HG03135 (cell line): ENCODE results near the gene EPS8L1.

Experiments
- ATAC-seq: cut with Tn5 transposase; IDR thresholded peaks from one replicate; pipeline ENCODE4 v1.9.1; 2021; ENCODE audit warnings: mild to moderate bottlenecking, moderate library complexity; ENCODE audit not compliant: unreplicated experiment

The EPS8L1 gene

DNA sequence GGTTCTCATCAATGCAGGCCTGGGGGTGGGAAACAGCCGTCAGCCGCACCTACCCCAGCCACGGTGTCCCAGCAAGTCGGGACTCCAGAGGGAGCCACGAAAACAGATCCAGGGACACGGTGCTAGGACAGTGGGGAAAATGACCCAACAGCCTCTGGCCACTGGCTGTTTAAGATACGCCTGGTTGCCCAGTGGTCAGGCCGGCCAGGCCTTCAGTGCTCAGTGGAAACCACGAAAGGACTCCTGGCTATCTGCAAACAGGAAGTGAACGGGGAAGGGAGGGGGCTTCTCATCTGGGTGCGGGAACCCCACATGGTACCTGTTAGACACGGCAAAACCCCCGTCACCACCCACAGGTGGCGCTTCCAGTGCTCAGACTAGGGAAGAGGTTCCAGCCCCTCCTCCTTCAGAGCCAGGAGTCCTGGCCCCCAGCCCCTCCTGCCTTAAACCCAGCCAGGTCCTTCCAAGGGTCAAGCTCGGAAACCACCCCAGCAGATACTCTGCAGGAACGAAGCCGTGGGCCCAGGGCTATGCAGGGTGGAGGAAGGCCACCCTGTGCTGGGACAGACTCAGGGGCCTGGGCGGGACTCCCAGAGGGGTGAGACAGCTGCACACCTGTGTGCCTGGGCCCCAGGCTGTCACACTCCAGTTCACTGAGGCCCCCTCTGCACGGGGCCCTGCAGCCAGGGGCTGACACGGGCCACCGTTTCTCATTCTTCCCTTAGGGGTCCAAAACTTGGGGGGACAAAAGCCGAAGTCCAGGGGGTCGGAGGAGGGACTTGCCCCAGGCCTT, 37.3 kb downstream of the EPS8L1 start:
- no peak for ATAC-seq

DNA sequence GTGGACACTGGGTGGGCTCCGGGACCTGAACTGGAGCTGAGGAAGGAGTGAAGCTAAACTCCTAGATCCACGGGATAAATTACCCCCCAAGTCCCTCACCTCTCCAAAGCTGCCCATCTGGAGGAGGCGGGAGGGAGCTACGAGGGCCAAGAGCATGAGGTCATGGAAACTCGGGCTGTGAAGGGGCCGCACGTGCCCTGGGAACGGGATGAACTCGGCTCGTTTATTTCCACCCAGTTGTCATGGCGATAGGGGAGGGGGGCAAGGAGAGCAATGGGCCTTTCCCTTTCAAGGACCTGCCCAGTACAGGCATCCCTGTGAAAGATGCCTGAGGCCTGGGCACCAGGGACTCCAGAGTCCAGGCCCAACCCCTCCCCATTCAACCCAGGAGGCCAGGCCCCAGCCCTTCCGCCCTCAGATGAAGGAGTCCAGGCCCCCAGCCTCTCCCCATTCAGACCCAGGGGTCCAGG, 37.9 kb downstream of the EPS8L1 start:
- ATAC-seq: no peak

DNA sequence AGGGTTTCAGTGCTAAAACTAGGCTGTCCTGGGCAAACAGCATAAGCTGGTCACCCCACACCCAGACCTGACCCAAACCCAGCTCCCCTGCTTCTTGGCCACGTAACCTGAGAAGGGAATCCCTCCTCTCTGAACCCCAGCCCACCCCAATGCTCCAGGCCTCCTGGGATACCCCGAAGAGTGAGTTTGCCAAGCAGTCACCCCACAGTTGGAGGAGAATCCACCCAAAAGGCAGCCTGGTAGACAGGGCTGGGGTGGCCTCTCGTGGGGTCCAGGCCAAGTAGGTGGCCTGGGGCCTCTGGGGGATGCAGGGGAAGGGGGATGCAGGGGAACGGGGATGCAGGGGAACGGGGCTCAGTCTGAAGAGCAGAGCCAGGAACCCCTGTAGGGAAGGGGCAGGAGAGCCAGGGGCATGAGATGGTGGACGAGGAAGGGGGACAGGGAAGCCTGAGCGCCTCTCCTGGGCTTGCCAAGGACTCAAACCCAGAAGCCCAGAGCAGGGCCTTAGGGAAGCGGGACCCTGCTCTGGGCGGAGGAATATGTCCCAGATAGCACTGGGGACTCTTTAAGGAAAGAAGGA, 39.0 kb downstream of the EPS8L1 start:
- no peak for ATAC-seq

DNA sequence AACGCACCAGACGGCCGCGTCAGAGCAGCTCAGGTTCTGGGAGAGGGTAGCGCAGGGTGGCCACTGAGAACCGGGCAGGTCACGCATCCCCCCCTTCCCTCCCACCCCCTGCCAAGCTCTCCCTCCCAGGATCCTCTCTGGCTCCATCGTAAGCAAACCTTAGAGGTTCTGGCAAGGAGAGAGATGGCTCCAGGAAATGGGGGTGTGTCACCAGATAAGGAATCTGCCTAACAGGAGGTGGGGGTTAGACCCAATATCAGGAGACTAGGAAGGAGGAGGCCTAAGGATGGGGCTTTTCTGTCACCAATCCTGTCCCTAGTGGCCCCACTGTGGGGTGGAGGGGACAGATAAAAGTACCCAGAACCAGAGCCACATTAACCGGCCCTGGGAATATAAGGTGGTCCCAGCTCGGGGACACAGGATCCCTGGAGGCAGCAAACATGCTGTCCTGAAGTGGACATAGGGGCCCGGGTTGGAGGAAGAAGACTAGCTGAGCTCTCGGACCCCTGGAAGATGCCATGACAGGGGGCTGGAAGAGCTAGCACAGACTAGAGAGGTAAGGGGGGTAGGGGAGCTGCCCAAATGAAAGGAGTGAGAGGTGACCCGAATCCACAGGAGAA, 39.9 kb downstream of the EPS8L1 start:
- no peak for ATAC-seq

DNA sequence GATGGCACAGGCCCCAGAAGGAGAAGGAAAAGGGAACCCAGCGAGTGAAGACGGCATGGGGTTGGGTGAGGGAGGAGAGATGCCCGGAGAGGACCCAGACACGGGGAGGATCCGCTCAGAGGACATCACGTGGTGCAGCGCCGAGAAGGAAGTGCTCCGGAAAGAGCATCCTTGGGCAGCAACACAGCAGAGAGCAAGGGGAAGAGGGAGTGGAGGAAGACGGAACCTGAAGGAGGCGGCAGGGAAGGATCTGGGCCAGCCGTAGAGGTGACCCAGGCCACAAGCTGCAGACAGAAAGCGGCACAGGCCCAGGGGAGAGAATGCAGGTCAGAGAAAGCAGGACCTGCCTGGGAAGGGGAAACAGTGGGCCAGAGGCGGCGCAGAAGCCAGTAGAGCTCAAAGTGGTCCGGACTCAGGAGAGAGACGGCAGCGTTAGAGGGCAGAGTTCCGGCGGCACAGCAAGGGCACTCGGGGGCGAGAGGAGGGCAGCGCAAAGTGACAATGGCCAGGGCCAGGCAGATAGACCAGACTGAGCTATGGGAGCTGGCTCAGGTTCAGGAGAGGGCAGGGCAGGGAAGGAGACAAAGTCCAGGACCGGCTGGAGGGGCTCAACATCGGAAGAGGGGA, 40.7 kb downstream of the EPS8L1 start:
- ATAC-seq: no peak

DNA sequence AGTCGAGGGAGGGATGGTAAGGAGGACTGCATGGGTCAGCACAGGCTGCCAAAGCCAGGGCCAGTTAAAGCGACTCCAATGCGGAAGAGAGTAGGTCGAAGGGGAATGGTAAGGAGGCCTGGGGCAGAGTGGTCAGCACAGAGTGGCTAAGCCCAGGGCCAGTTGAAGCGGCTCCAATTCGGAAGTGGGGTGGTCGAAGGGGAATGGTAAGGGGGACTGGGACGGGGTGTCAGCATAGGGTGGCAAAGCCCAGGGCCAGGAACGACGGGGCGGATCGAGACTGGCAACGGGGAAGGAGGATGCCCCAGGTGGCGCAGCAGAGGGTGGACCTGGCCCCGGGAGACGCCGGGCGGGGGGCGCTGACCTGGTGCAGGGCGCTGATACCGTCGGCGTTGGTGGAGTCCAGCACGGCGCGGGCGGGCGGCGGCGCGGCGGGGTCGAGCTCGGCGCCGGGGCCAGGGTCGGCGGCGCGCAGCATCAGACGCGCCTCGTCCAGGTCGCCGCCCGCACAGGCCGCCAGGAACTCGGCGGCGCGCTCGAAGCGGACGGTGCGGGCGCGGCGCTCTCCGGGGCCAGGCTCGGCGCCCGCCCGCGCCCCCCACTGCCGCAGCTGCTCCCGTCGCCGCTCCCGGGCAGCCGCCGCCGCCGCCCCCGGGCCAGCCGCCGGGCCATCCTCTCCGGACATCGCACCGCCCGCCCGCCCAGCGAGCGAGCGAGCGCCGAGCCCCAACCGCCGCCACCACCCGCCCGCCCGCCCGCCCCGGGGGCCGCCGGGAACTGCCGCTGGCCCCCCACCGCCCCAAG, 41.4 kb downstream of the EPS8L1 start, which contains the start of gene PPP1R12C:
PPP1R12C (minus strand) TSS at position 779 of the 804 bp plus-strand sequence; CDS start at position 685, 94 bp downstream.
- ATAC-seq: peak; percentile 2

DNA sequence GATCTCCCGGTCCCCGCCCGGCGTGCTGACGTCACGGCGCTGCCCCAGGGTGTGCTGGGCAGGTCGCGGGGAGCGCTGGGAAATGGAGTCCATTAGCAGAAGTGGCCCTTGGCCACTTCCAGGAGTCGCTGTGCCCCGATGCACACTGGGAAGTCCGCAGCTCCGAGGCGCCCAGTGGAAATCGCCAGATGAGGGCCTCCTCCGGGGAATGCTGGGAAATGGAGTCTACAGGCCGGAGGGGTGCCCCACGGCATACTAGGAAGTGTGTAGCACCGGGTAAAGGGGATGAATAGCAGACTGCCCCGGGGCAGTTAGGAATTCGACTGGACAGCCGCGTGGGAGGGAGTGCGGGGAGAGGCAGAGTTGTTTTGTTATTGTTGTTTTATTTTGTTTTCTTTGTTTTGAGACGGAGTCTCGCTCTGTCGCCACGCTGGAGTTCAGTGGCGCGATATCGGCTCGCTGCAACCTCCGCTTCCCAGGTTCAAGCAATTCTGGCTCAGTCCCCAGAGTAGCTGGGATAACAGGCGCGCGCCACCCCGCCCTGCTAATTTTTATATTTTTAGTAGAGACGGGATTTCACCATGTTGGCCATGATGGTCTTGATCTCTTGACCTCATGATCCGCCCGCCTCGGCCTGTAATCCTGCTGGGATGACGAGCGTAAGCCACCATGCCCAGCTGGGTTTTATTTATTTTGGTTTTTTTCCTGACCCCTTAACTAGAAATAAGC, 42.2 kb downstream of the EPS8L1 start:
- ATAC-seq: peak; percentile 82

DNA sequence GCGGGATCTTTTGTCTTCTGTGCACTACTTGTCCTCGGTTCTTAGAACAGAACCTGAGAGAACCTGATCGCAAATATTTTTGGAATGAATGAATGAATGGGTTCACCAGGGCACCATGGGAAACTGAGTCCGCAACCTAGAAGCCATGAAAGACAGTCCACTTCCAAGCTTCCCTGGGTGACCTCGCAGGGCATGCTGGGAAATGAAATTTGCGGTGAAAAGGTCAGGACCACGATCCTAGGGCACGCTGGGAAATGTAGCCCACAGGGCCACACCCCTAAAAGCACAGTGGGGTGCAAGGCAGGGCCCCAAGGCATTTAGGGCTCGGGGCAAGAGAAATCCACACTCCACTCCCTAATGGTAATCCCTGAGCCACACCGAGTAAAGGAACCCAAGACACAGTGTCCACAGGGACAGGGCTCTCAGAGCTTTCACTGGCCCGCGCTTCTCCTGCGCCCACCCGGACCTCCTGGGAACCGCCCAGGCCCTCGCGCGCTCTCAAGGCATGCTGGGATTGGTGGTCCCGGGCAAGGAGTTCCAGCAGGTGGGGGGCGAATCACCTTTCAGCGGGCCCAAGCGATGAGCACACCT, 42.8 kb downstream of the EPS8L1 start:
- no peak for ATAC-seq

DNA sequence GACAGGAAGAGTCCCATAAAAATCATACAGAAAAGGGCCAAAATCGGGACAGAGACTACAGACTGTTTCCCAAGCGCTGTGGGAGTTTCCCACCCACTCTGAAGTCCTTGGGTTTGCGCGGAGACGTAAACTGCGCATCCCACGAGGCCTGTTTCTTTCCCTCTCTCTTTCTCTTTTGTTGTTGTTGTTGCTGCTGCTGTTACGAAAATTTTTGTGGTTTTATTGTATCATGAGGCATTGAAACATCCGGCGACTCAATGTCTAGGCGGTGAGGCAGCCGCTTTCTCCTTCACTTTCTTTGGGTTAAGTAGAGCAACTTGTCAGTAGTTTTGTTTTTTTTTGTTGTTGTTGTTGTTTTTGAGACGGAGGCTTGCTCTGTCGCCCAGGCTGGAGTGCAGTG, 43.4 kb downstream of the EPS8L1 start:
- no peak for ATAC-seq

DNA sequence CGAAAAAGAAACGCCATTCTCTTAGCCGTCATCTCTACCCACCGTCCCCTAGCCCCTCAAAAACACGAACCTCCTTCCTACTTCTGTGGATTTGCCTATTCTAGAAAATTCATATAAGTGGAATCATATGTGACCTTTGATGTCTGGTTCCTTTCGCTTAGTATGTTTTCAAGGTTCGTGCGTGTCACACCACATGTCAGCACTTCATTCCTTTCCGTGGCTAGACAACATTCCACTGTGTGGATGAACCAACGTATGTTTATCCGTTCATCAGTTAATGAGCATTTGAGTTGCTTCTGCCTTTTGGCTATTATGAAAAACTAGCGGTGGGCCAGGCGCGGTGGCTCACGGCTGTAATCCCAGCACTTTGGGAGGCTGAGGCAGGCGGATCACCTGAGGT, 55.8 kb downstream of the EPS8L1 start:
- ATAC-seq: no peak

DNA sequence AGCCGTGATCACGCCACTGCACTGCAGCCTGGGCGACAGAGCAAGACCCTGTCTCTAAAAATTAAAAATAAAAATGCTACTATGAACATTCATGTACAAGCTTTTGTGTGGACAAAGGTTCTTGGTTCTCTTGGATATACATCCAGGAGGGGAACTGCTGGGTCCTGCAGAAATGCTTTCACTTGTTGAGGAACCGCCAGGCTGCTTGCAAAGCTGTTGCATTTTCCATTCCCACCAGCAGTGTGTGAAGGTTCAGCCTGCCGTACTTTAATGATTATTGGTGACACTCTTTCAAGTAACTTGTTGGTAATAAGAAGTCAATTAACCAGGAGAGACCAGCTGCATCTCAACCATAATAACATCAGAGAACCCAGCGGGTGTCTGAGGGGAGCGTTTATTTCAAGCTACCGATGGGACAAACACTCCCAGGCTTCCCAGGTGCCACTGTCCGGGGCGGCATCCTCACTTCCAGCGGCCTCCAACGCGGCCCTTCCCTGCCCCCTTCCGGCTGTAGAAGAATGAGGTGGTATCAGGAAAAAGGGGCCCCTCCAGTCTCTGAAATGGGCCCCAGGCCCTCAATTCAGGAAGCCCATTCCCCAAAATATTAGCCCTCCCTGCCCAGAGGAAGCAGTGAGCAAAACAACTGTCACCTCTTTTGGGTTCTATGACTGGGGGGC, 56.9 kb downstream of the EPS8L1 start:
- no peak for ATAC-seq

DNA sequence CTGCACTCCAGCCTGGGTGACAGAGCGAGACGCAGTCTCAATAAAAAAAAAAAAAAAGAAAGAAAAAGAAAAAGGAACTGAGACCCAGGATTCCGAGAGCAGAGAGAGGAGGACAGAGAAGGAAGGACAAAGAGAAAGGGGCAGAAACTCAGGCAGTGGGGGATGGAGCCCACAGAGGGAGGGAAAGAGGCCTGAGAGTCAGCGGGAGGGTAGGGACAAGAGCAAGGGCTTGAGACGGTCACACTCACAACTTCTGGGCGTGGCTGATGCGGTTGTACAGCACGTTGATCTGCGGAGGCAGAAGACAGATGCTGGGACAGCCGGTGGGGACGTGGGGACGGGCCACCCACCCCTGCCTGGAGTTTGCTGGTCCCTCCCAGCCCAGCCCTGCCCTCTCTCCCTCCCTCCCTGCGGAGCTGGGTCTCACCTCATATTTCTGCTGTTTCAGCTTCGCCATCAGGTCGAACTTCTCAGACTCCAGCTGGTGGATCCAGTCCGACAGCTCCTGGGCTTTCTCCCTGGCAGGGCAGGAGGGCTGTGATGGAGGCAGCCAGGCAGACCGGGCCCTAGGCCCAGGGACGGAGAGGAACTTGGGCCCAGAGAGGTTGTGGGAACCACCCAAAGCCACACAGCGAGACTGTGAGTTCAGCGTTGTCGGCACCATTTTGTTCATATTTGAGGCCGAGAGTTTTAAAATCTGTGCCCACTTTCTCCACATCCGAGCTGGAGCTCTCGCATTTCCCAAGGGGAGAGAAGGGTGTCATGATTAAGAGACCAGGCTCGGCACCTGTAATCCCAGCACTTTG, 58.2 kb downstream of the EPS8L1 start:
- ATAC-seq: no peak

DNA sequence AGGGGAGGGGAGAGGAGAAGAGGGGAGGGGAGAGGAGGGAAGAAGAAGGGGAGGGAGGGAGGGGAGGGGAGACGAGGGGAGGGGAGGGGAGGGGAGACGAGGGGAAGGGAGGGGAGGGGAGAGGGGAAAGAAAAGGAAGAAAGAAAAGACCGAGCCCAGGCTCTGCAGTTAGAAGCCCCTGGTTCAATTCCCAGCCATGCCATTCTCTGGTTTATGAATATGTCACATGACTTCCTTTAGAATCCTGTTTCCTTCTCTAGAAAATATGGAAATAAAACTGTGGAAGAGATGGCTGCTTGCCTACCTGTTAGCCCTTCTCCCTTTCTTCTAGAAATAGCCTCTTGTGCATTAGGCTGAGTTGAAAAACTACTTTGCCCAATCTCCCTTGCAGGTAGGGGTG, 59.1 kb downstream of the EPS8L1 start:
- no peak for ATAC-seq

DNA sequence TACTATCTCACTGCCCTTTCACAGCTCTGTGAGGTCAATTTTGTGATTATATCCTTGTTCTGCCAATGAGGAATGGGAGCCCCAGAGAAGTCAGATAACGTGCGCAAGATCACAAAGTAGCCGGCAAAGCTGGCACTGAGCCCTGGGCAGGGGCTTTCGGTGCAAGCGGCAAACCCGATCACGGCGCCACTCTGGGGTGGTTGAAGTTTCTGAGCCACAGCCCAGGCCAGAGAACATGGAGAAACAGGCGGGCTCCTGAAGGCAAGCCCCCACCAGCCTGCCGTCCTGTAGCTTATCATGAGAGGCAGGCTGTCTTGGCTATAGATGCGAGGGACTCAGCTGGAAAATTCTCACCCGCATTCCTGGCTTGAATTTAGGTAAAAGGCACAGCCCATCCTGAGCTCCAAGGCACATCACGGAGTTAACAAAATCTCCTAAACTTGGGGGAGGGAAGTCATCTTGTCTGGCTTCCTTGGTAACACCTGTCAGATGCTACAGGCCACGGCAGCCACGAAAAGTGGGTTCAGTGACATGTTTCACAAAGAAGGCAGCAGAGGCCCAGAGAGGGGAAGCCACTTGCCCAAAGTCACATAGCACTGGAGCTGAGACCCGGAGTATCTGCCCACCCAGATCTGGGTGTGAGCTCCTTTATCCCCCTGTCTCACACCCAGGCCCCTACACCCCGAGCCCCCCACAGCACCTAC, 60.9 kb downstream of the EPS8L1 start:
- ATAC-seq: no peak
